ENCODE results near the gene MKNK2.
"Not testable (repeated sequence)": the region's sequence is repeated elsewhere in the genome, so short reads cannot be mapped to it uniquely, and the experiment has no call there.

The MKNK2 gene

DNA sequence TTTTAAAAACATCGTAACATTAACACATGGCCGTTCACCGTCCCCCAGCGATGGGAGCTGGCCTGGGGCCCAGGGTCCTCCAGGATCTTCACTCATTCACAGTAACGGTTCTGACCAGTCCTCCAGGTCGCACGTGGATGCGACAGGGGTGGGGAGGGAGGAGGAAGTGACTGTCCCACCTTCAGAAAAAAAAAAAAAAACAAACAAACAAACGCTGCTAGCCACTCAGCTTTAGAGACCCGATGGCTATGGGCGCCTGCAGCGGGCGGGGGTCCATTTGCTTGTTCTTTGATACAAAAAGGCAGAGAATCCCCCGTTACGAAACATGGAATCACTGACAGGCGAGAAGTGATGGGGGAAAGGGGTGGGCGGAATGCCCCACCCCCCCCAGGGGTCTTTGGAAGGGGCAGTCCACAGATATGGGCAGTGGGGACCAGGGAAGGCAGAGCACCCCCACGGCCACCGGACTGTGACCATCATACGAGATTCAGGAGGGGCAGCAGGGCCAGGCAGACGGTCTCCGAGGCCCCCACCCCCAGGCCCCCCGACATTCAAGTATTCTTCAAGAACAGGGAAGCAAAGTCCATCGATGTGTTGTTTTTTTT is 13.3 kb downstream of the MKNK2 start:
- Histone ChIP-seq H3K36me3 (ENCODE audit: control insufficient read depth in 2 of 2, insufficient read depth in 2 of 2, low read length in 2 of 2) (peaks cover 29 to 35% of the 10 kb centered on the region in 2 donors), H3K9ac (ENCODE audit: low read depth in 1 of 2, low read length in 2 of 2) (no peak overlapping the region), H3K9me3 (ENCODE audit: control insufficient read depth in 2 of 2, low read length in 2 of 2) (no peaks in the 10 kb centered on the region), H3K4me1 (ENCODE audit: control insufficient read depth in 2 of 2, insufficient read depth in 2 of 2, low read length in 2 of 2) (peaks cover 19 to 29% of the 10 kb centered on the region in 2 donors), H3K27me3 (ENCODE audit: control insufficient read depth in 2 of 2, insufficient read depth in 2 of 2, low read length in 2 of 2) (no peaks in the 10 kb centered on the region), H3K27ac (ENCODE audit: low read depth in 2 of 2, low read length in 2 of 2) (no peak overlapping the region), H3K4me3 (ENCODE audit: low read length in 2 of 2) (no peak overlapping the region)

DNA sequence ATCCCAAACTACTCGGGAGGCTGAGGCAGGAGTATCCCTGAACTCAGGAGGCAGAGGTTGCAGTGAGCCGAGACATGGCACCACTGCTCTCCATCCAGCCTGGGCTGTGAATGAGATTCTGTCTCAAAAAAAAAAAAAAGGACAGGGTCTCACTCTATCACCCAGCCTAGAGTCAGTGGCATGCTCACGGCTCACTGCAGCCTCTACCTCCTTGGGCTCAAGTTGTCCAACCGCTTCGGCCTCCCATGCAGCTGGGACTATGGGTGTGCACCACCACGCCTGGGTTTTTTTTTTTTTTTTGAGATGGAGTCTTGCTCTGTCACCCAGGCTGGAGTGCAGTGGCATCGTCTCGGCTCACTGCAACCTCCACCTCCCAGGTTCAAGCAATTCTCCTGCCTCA is 14.6 kb downstream of the MKNK2 start:
- no peak overlapping the region for H3K4me3 ChIP-seq (ENCODE audit: low read length in 2 of 2)
- no peak overlapping the region for H3K9ac ChIP-seq (ENCODE audit: low read depth in 1 of 2, low read length in 2 of 2)
- H3K27me3 ChIP-seq (ENCODE audit: control insufficient read depth in 2 of 2, insufficient read depth in 2 of 2, low read length in 2 of 2): no peaks in the 10 kb centered on the region
- no peaks in the 10 kb centered on the region for H3K9me3 ChIP-seq (ENCODE audit: control insufficient read depth in 2 of 2, low read length in 2 of 2)
- no peak overlapping the region for H3K27ac ChIP-seq (ENCODE audit: low read depth in 2 of 2, low read length in 2 of 2)
- peaks cover 18 to 31% of the 10 kb centered on the region in 2 donors for H3K4me1 ChIP-seq (ENCODE audit: control insufficient read depth in 2 of 2, insufficient read depth in 2 of 2, low read length in 2 of 2)
- H3K36me3 ChIP-seq (ENCODE audit: control insufficient read depth in 2 of 2, insufficient read depth in 2 of 2, low read length in 2 of 2): peaks cover 26 to 30% of the 10 kb centered on the region in 2 donors

DNA sequence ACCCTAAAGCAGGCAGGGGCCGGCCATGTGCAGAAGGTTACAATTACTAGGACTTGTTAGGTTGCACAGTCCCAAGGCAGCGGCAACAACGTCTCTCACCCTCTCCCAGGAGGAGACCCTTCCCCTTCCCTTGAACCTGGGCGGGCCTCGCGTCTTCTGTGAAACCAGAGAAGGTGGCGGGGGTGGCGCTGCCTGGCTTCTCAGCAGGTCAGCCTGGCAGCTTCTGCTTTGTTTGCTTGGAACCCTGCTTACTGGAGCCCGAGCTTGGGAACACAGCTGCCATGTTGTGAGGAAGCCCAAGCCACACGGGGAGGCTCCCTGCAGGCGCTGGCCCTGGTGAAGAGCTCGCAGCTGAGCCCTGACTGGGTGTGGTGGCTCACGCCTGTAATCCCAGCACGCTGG is 15.5 kb downstream of the MKNK2 start:
- peaks cover 18 to 22% of the 10 kb centered on the region in 2 donors for H3K36me3 ChIP-seq (ENCODE audit: control insufficient read depth in 2 of 2, insufficient read depth in 2 of 2, low read length in 2 of 2)
- no peaks in the 10 kb centered on the region for H3K9me3 ChIP-seq (ENCODE audit: control insufficient read depth in 2 of 2, low read length in 2 of 2)
- H3K27ac ChIP-seq (ENCODE audit: low read depth in 2 of 2, low read length in 2 of 2): peak overlapping the region in 1 of 2 donors; percentile 77
- no peak overlapping the region for H3K9ac ChIP-seq (ENCODE audit: low read depth in 1 of 2, low read length in 2 of 2)
- H3K4me3 ChIP-seq (ENCODE audit: low read length in 2 of 2): no peak overlapping the region
- peaks cover 11 to 26% of the 10 kb centered on the region in 2 donors for H3K4me1 ChIP-seq (ENCODE audit: control insufficient read depth in 2 of 2, insufficient read depth in 2 of 2, low read length in 2 of 2)
- no peaks in the 10 kb centered on the region for H3K27me3 ChIP-seq (ENCODE audit: control insufficient read depth in 2 of 2, insufficient read depth in 2 of 2, low read length in 2 of 2)

DNA sequence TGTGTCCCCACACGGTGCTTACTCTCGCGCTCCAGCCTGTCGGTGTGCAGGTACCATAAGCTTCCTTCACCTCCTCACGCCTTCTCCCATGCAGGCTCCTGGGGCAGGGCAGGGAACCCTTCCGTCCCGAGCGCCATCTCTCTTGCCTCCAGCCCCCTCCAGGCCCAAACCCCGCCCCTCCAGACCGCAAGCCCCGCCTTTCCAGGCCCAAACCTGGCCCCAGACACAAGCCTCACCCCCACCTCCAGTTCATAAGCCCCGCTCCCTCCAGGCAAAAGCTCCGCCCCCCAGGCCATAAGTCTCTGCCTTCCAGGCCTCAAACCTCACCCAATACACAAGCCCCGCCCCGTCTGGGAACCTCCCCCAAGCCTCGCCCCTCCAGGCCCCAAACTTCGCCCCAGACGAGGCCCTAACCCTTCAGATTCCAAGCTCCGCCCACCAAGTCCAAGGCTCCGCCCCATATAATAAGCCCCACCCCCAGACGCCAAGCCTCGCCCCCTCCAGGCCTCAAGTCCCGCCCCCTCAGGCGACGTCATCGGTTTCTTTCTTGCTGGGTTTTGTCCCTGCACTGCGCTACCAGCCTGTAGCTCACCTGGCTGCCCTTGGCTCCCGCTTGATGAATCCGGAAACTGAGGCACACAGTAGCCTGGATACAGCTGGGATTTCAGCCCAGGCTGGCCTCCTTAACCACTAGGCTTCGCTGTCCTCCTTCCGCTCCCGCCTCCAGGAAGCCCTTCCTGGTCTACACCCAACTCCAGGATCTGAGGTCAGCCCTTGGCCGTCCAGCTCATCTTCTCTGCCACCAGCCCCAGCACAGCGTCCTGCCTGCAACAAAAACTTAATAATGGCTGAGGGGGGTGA is 16.1 kb downstream of the MKNK2 start:
- no peaks in the 10 kb centered on the region for H3K9me3 ChIP-seq (ENCODE audit: control insufficient read depth in 2 of 2, low read length in 2 of 2)
- peak overlapping the region; percentile 56 to 77 for H3K27ac ChIP-seq (ENCODE audit: low read depth in 2 of 2, low read length in 2 of 2)
- H3K4me3 ChIP-seq (ENCODE audit: low read length in 2 of 2): peak overlapping the region; percentile 26 to 43
- H3K4me1 ChIP-seq (ENCODE audit: control insufficient read depth in 2 of 2, insufficient read depth in 2 of 2, low read length in 2 of 2): peaks cover 11 to 26% of the 10 kb centered on the region in 2 donors
- no peaks in the 10 kb centered on the region for H3K27me3 ChIP-seq (ENCODE audit: control insufficient read depth in 2 of 2, insufficient read depth in 2 of 2, low read length in 2 of 2)
- H3K9ac ChIP-seq (ENCODE audit: low read depth in 1 of 2, low read length in 2 of 2): peak overlapping the region in 1 of 2 donors; percentile 44
- H3K36me3 ChIP-seq (ENCODE audit: control insufficient read depth in 2 of 2, insufficient read depth in 2 of 2, low read length in 2 of 2): peaks cover 11 to 16% of the 10 kb centered on the region in 2 donors

DNA sequence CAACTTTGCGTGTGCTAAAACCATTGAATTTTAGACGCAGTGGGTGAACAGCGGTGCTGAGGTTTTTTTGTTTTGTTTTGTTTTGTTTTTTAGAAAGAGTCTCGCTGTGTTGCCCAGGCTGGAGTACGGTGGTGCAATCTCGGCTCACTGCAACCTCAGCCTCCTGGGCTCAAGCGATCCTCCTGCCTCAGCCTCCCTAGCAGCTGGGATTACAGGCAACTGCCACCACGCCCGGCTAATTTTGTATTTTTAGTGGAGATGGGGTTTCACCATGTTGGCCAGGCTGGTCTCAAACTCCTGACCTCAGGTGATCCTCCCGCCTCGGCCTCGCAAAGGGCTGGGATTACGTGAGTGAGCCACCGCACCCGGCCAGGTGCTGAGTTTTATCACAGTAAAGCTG is 16.8 kb downstream of the MKNK2 start:
- not testable (repeated sequence) for H3K9me3 ChIP-seq (ENCODE audit: control insufficient read depth in 2 of 2, low read length in 2 of 2); H3K27me3 ChIP-seq (ENCODE audit: control insufficient read depth in 2 of 2, insufficient read depth in 2 of 2, low read length in 2 of 2)
- Histone ChIP-seq H3K27ac (ENCODE audit: low read depth in 2 of 2, low read length in 2 of 2) (peak overlapping the region; percentile 56 to 77), H3K36me3 (ENCODE audit: control insufficient read depth in 2 of 2, insufficient read depth in 2 of 2, low read length in 2 of 2) (peaks cover 6 to 11% of the 10 kb centered on the region in 2 donors), H3K4me3 (ENCODE audit: low read length in 2 of 2) (peak overlapping the region; percentile 26 to 43), H3K9ac (ENCODE audit: low read depth in 1 of 2, low read length in 2 of 2) (peak overlapping the region in 1 of 2 donors; percentile 44), H3K4me1 (ENCODE audit: control insufficient read depth in 2 of 2, insufficient read depth in 2 of 2, low read length in 2 of 2) (peaks cover 11 to 26% of the 10 kb centered on the region in 2 donors)

DNA sequence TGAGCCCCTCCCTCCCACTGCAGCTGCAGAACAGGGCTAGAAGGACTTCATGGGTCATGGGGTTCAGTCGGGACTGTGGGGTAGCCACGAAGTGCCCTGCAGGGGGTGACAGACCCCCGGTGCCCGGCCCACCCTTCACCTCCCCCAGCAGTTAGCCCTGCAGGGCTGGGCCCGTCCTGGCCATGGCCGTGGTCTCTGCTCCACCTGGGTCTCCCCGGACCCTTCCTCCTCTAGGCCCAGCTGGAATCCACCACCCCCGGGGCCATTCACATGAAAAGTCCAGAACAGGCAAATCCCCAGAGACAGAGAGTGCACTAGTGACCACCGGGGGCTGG is 17.3 kb downstream of the MKNK2 start:
- H3K4me1 ChIP-seq (ENCODE audit: control insufficient read depth in 2 of 2, insufficient read depth in 2 of 2, low read length in 2 of 2): peaks cover 11 to 26% of the 10 kb centered on the region in 2 donors
- no peak overlapping the region for H3K4me3 ChIP-seq (ENCODE audit: low read length in 2 of 2)
- H3K9me3 ChIP-seq (ENCODE audit: control insufficient read depth in 2 of 2, low read length in 2 of 2): no peaks in the 10 kb centered on the region
- H3K27me3 ChIP-seq (ENCODE audit: control insufficient read depth in 2 of 2, insufficient read depth in 2 of 2, low read length in 2 of 2): no peaks in the 10 kb centered on the region
- H3K36me3 ChIP-seq (ENCODE audit: control insufficient read depth in 2 of 2, insufficient read depth in 2 of 2, low read length in 2 of 2): peaks cover 6 to 7% of the 10 kb centered on the region in 2 donors
- H3K9ac ChIP-seq (ENCODE audit: low read depth in 1 of 2, low read length in 2 of 2): no peak overlapping the region
- H3K27ac ChIP-seq (ENCODE audit: low read depth in 2 of 2, low read length in 2 of 2): peak overlapping the region in 1 of 2 donors; percentile 32

DNA sequence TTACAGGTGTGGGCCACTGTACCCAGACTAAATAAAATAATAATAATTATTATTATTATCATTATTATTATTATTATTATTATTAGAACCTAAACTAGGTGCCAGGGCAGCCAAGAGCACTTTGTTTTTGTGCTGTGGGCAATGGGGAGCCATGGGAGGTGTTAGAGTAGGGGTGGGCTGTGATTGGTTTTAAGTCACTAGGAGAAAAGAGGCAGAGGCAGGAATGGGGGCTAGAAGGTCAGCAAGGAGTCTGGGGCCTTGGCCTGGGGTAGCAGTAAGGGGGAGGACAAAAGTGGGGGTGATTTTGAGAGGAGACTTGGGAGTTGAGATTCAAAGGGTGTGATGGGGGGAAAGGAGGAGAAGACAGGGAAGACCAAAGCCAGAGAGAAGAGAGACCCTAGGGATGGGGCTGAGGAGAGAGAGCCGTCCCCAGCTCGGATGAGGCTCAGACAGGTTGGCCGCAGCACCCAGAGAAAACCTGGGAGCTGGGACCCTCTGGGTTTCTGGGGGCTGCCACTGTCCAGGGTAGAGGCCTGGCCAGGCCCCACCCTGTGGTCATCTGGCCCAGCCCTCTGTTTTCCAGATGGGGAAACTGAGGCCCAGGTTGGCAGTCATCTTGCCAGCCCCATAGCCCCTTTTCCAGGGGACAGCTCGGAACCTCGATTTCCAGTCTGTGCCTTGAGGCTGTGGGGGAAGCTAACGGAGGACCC is 17.8 kb downstream of the MKNK2 start:
- Histone ChIP-seq H3K9ac (ENCODE audit: low read depth in 1 of 2, low read length in 2 of 2) (no peak overlapping the region), H3K27ac (ENCODE audit: low read depth in 2 of 2, low read length in 2 of 2) (peak overlapping the region; percentile 32 to 99)

DNA sequence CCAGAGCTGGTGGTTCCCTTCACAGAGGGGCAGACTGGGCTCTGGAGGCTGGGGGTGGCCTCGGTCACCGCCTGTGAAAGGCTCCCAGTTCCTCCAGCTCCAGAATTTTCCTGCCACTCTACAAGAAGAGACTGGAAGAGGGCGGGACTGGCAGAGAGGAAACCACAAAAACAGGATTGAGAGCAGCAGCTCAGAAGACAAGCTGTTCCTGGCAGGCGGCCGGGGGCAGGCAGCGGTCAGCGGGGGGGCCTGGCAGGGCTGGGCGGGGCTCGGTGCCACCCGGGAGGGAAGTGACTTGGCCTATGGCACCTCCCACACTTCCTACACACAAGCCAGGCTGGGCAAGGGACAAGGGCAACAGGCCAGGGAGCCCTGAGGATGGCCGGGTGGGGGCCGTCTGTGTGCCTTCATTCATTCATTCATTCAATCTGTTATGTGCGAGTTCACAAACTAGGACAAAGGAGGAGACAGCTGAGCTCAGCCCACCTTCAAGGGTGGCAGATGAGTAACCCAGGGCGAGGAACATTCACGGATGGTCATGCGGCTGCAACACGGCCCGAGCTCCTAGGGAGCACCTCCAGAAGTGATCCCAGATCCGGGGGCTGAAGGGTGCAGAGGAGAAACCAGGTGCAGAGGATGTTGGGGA is 18.6 kb downstream of the MKNK2 start:
- Histone ChIP-seq H3K4me1 (ENCODE audit: control insufficient read depth in 2 of 2, insufficient read depth in 2 of 2, low read length in 2 of 2) (peaks cover 11 to 26% of the 10 kb centered on the region in 2 donors), H3K4me3 (ENCODE audit: low read length in 2 of 2) (peak overlapping the region; percentile 48 to 60), H3K27me3 (ENCODE audit: control insufficient read depth in 2 of 2, insufficient read depth in 2 of 2, low read length in 2 of 2) (no peaks in the 10 kb centered on the region), H3K27ac (ENCODE audit: low read depth in 2 of 2, low read length in 2 of 2) (peak overlapping the region; percentile 85 to 99), H3K36me3 (ENCODE audit: control insufficient read depth in 2 of 2, insufficient read depth in 2 of 2, low read length in 2 of 2) (no peaks in the 10 kb centered on the region), H3K9ac (ENCODE audit: low read depth in 1 of 2, low read length in 2 of 2) (peak overlapping the region; percentile 60 to 85), H3K9me3 (ENCODE audit: control insufficient read depth in 2 of 2, low read length in 2 of 2) (no peaks in the 10 kb centered on the region)

More for the DNA sequence above, 17.8 kb downstream of the MKNK2 start:
- H3K4me1 ChIP-seq (ENCODE audit: control insufficient read depth in 2 of 2, insufficient read depth in 2 of 2, low read length in 2 of 2): peaks cover 11 to 26% of the 10 kb centered on the region in 2 donors
- H3K36me3 ChIP-seq (ENCODE audit: control insufficient read depth in 2 of 2, insufficient read depth in 2 of 2, low read length in 2 of 2): peaks cover 1 to 2% of the 10 kb centered on the region in 2 donors
- H3K27me3 ChIP-seq (ENCODE audit: control insufficient read depth in 2 of 2, insufficient read depth in 2 of 2, low read length in 2 of 2): no peaks in the 10 kb centered on the region
- H3K9me3 ChIP-seq (ENCODE audit: control insufficient read depth in 2 of 2, low read length in 2 of 2): no peaks in the 10 kb centered on the region
- H3K4me3 ChIP-seq (ENCODE audit: low read length in 2 of 2): no peak overlapping the region

DNA sequence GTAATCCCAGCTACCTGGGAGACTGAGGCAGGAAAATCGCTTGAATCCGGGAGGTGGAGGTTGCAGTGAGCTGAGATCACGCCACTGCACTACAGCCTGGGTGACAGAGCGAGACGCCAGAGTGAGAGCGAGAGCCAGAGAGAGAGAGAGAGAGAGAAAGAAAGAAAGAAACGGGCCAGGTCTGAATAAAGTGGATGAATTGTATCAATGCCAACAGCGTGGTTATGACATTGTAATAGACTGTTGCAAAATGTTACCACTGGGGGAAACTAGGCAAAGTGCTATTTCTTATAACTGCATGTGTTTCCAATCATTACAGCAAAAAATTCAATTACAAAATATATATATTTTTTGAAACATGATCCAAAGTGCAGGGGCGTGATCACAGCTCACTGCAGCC is 23.7 kb downstream of the MKNK2 start:
- H3K4me1 ChIP-seq (ENCODE audit: control insufficient read depth in 2 of 2, insufficient read depth in 2 of 2, low read length in 2 of 2): peaks cover 5 to 9% of the 10 kb centered on the region in 2 donors
- no peaks in the 10 kb centered on the region for H3K36me3 ChIP-seq (ENCODE audit: control insufficient read depth in 2 of 2, insufficient read depth in 2 of 2, low read length in 2 of 2)
- H3K27ac ChIP-seq (ENCODE audit: low read depth in 2 of 2, low read length in 2 of 2): no peak overlapping the region
- H3K9ac ChIP-seq (ENCODE audit: low read depth in 1 of 2, low read length in 2 of 2): no peak overlapping the region
- no peaks in the 10 kb centered on the region for H3K27me3 ChIP-seq (ENCODE audit: control insufficient read depth in 2 of 2, insufficient read depth in 2 of 2, low read length in 2 of 2)
- H3K4me3 ChIP-seq (ENCODE audit: low read length in 2 of 2): no peak overlapping the region
- H3K9me3 ChIP-seq (ENCODE audit: control insufficient read depth in 2 of 2, low read length in 2 of 2): no peaks in the 10 kb centered on the region
